HG03095 (cell line): ENCODE results near the gene STPG2.

ENCODE experiments used
- ATAC-seq: cut with Tn5 transposase; IDR thresholded peaks from one replicate; pipeline ENCODE4 v1.9.1; 2021; ENCODE audit warnings: moderate library complexity; ENCODE audit not compliant: unreplicated experiment

STPG2 gene

GRCh38 chr4:98143001-98143899, at the start of gene STPG2:
Gene STPG2 (minus strand): TSS chr4:98143476.
- peak; percentile 99 for ATAC-seq

GRCh38 chr4:98185279-98185678, 42.0 kb upstream of the STPG2 start:
- no peak for ATAC-seq

GRCh38 chr4:98181809-98182208, 38.5 kb upstream of the STPG2 start:
- ATAC-seq = no peak

DNA sequence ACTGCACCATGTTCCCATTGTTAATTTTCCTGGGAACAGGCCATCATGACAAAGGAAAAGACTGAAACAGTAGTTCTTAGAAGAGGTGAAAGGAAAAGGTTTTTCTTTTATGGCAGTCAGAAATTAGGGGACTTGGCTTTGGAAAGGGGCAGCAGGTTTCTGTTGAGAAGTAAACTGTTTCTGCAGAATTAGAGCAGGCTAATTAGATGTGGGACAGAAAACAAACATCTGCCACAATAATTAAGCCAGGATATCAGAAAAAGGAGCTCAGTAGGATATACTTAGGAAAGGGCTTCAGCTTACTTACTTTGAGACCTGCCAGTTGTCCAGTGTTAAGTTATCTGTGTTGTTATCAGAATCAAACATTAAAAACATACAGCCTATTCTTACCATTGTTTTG, 36.7 kb upstream of the STPG2 start:
- ATAC-seq = no peak

DNA sequence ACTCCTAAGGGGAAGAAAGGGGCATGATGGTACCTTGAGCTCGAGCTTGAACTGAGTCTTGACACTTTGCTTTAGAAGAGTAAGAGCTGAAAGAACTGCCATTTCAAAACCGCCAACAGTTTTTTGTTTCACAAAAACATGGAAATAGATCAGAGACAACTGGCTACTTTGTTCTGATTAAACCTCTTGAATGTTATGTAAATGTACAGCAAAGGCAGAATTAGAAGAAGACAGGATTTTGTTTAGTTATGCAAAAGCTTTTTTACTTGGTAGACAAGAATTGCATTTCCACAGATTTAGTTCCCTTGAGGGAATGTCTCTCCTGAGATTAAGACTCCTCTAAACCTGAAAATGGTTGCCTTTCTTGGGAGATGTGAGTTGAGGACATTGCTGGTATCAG, 33.3 kb upstream of the STPG2 start:
- no peak for ATAC-seq

DNA sequence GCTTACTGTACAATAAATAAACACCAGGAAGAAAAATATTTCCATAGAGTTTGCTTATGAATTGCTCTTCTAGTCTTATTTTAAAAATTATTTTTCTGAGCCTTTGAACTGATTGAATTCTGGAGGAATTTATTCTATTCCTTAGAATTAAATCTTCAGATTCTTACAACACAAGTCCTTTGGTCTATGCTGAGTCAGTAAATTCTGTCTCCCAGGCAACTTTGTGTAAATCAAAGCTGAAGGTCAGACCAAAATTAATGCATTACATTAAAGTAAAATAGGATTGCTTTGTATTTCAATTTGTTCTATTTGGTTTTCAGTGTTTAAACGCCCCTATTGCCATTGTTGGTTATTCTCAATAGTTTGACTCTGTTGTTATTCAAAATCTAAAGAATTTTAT, 26.8 kb upstream of the STPG2 start:
- no peak for ATAC-seq

- ATAC-seq = no peak
Observed at GRCh38 chr4:98166731-98167041, 23.4 kb upstream of the STPG2 start.

DNA sequence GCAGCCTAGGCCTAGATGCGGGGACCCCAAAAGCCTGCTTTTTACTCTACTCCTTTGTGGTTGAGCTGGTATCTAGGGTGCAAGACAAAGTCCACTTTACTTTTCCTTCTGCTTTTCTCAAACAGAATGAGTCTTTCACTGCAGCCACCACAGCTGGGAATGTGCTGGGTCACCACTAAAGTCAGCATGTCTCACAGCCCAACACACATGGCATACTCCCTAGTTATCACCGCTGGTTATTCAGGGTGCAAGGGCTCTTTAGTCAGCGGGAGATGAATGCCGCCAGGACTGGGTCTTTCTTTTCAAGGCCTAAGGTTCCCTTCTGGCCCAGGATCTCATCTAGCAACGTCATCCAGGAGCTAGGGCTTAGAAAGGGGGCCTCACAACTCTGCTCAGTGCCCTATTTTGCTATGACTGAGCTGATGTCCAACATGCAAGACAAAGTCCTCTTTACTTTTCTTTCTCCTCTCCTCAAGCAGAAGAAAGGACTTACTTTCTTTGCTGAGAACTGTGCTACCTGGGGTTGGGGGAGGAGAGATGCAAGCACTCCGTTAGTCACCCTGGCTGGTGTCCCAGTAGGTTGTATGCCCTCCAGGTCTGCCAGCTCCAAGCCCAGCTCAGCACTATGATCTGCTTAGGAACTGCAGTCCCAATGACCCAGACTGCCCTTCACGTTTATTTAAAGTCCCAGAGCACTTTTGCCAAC, 22.9 kb upstream of the STPG2 start:
- no peak for ATAC-seq

GRCh38 chr4:98162696-98163095, 19.4 kb upstream of the STPG2 start:
- no peak for ATAC-seq

GRCh38 chr4:98151145-98151924, 8.1 kb upstream of the STPG2 start:
- peak; percentile 49 for ATAC-seq

DNA sequence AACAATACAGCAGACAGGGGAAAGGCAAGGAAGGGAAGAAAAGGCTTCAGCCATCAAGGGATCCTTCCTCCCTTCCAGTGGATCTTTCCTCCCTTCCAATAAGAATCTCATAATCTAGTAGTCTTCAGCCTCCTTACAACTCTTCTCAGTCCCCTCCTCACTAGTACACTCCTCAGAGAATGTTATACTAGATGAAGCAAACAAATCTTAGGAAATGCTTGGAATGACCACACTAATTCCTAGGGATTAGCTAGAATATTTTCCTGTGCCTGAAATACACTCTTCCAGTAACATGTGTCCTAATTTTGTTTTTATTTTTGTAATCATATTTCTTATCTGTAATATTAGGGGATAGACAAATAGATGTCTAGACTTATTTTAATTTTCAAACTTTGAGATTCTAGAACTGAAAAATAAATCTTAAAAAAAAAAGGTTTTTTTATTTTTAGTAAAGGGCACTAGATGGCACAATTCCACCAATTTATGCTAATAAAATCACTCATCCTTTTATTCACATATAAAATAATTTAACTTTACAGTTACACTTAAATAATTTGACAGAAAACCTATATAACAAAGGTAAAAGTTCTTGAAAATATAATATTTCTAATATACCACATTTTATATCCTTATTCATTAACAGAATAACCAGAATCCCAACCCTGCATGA, 7.0 kb upstream of the STPG2 start:
- ATAC-seq = no peak

DNA sequence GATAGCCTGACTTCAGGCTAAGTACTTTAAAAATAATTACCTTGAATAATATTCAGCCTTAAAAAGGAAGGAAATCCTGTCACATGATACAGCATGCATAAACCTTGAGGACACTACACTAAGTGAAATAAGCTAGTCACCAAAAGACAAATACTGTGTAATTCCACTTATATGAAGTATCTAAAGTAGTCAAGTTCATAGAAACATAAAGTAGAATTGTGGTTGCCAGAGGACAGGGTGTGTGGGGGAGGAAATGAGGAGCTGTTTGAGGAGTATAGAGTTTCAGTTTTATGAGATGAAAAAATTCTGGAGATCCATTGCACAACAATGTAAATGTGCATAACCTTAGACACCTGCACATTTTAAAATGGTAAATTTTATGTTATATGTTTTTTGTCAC, 5.6 kb upstream of the STPG2 start:
- ATAC-seq = no peak

DNA sequence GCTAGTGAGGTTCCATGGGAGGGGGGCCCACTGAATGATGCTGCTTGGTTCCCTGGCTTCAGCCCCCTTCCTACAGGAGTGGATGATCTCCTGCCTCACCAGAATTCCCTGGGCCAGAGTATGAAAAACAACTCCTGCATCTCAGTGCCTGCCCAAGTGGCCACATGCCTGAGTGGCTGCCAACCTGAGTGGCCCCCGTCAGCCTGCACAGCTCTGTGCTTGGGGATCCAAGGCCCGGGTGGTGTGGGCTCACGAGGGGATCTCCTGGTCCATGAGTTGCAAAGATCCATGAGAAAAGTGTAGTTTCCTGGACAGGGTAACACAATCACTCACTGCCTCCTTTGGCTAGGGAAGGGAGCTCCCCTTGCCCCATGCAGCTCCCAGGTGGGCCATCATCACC, 17.1 kb downstream of the STPG2 start:
- ATAC-seq = no peak

- no peak for ATAC-seq
Observed at GRCh38 chr4:98125585-98125984, 17.7 kb downstream of the STPG2 start.

DNA sequence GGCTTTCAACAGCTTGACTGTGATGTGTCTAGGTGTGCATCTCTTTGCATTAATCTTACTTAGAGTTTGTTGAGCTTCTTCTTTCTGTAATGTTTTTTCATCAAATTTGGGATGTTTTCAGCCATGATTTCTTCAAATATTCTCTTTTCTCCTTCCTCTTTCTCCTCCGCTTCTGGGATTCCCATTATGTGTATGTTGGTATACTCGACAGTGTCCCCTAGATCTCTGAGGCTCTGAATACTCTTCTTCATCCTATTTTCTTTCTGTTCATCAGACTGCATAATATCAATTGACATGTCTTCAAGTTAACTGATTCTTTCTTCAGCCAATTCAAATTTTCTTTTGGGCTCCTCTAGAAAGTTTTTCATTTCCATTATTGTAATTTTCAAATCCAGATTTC, 25.9 kb downstream of the STPG2 start:
- no peak for ATAC-seq

GRCh38 chr4:98113012-98113411, 30.3 kb downstream of the STPG2 start:
- ATAC-seq = no peak

GRCh38 chr4:98110929-98111328, 32.3 kb downstream of the STPG2 start:
- ATAC-seq = no peak

GRCh38 chr4:98110214-98110613, 33.1 kb downstream of the STPG2 start:
- no peak for ATAC-seq

- ATAC-seq = no peak
Observed at GRCh38 chr4:98102660-98103059, 40.6 kb downstream of the STPG2 start.

GRCh38 chr4:98101988-98102387, 41.3 kb downstream of the STPG2 start:
- no peak for ATAC-seq

- no peak for ATAC-seq
Observed at GRCh38 chr4:98098764-98099163, 44.5 kb downstream of the STPG2 start.
